ENCODE data around the gene BICDL2. TPM values are rescaled to one million over a fixed set of nuclear protein-coding genes. Genes with fewer than 3 reads are reported as not detected.

Gene BICDL2
- total and polyA plus RNA-seq, 2 of the 4 experiments (the other 2 are of a cell fraction) = 0.17 to 0.18 TPM

DNA sequence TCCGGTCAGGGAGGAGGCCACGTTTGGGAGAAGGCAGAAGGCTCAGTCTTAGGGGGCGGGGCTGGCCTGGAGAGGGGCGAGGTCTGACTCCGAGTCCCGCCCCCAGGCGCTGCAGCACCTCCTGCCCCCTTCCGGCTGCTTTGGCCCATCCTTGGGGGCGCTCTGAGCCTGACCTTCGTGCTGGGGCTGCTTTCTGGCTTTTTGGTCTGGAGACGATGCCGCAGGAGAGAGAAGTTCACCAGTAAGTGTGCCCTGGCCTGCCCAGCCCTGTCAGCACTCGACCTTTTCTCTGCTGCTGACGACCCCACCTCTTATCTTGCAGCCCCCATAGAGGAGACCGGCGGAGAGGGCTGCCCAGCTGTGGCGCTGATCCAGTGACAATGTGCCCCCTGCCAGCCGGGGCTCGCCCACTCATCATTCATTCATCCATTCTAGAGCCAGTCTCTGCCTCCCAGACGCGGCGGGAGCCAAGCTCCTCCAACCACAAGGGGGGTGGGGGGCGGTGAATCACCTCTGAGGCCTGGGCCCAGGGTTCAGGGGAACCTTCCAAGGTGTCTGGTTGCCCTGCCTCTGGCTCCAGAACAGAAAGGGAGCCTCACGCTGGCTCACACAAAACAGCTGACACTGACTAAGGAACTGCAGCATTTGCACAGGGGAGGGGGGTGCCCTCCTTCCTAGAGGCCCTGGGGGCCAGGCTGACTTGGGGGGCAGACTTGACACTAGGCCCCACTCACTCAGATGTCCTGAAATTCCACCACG, 15.1 kb downstream of the BICDL2 start (continued):
- no peak for TF ChIP-seq SMC3 (IDR thresholded peaks at IDR 0.05; ENCODE audit: low read depth, low read length)
- TF ChIP-seq RFX5 (IDR thresholded peaks at IDR 0.05; ENCODE audit: low read depth, low read length) = no peak
- TF ChIP-seq CEBPB (IDR thresholded peaks at IDR 0.05; ENCODE audit: low read depth, low read length) = no peak
- peak; percentile 32 for TF ChIP-seq USF2 (IDR thresholded peaks at IDR 0.05; ENCODE audit: low read depth, low read length)
- TF ChIP-seq MXI1 (IDR thresholded peaks at IDR 0.05; ENCODE audit: borderline replicate concordance, low read depth, low read length) = no peak; the same call in 1 of the 2 replicates
- TF ChIP-seq NFE2L2 (IDR thresholded peaks at IDR 0.05; ENCODE audit: low read depth, low read length) = no peak

All from IMR-90 (cell line).